RWPE1 (cell line): ENCODE measurements around the gene TSKU.

Experiments used
- CTCF ChIA-PET: fragments of 350-600 bp; sonication (Branson Sonifier 250); formaldehyde crosslinking; extraction: SDS; loops from one replicate; lab custom pipeline; 2021; lab: Yijun Ruan, JAX
- POLR2A ChIA-PET: fragments of 400-600 bp; formaldehyde crosslinking; extraction: SDS; loops from one replicate; lab custom pipeline; 2020; ENCODE audit warnings: antibody characterized with exemption; ENCODE audit not compliant: low non-redundant PET; lab: Yijun Ruan, JAX
- DNase-seq: peaks from one replicate; pipeline ENCODE4 v3.0.0; 2012; ENCODE audit warnings: low spot score
- H3K27ac ChIP-seq: fragments of 450-650 bp; 2 replicates; pipeline ENCODE4 v1.5.1; 2017
- TF ChIP-seq, protein P1 (sequence below): fragments of 450-650 bp; conservative IDR thresholded peaks from 2 replicates; pipeline ENCODE4 v1.5.1; 2017; ENCODE audit warnings: low read depth, mild to moderate bottlenecking

TSKU gene

DNA sequence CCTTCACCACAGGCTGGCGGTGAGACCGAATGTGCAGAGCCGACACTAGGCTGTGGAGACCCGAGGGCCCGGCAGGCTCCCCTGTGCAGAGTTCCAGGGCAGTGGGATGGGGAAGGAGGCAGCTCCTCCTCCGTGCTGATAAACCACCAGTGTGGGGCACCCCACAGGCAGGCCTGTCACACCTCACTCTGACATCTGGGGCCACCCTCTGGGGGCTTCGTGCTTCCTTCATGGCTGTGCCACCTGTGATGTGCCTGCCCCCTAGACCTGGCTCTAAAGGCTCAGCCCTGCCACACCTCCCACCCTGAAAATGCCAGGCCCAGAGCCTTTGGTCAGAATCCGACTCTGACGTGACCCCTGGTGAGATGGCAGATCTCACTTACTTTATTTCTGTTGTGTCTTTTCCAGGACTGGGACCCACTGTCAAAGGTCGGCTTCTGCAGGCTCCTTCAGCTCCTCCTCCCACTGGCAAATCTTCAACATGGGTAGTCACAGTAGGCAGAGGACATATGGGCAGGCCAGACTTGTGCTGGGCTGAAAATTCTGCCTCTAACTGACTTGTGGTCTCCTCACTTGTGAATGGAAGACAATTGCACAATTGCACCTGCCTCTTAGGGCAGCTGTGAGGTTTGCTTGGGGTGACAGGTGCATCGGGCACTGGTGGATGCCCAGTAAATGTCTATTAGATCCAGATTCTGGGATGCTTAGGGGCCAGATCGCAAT, 46.2 kb upstream of the TSKU start:
- TF ChIP-seq, protein P1, sequence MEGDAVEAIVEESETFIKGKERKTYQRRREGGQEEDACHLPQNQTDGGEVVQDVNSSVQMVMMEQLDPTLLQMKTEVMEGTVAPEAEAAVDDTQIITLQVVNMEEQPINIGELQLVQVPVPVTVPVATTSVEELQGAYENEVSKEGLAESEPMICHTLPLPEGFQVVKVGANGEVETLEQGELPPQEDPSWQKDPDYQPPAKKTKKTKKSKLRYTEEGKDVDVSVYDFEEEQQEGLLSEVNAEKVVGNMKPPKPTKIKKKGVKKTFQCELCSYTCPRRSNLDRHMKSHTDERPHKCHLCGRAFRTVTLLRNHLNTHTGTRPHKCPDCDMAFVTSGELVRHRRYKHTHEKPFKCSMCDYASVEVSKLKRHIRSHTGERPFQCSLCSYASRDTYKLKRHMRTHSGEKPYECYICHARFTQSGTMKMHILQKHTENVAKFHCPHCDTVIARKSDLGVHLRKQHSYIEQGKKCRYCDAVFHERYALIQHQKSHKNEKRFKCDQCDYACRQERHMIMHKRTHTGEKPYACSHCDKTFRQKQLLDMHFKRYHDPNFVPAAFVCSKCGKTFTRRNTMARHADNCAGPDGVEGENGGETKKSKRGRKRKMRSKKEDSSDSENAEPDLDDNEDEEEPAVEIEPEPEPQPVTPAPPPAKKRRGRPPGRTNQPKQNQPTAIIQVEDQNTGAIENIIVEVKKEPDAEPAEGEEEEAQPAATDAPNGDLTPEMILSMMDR: no peak
- no peak overlapping the region for H3K27ac ChIP-seq
- POLR2A ChIA-PET: no interaction called here
- CTCF ChIA-PET: interaction anchor here (0.6 kb wide), 1 partner anchor 181 kb away, joined by 4 read pairs; no protein-coding TSS in a partner anchor
- no peak for DNase-seq

DNA sequence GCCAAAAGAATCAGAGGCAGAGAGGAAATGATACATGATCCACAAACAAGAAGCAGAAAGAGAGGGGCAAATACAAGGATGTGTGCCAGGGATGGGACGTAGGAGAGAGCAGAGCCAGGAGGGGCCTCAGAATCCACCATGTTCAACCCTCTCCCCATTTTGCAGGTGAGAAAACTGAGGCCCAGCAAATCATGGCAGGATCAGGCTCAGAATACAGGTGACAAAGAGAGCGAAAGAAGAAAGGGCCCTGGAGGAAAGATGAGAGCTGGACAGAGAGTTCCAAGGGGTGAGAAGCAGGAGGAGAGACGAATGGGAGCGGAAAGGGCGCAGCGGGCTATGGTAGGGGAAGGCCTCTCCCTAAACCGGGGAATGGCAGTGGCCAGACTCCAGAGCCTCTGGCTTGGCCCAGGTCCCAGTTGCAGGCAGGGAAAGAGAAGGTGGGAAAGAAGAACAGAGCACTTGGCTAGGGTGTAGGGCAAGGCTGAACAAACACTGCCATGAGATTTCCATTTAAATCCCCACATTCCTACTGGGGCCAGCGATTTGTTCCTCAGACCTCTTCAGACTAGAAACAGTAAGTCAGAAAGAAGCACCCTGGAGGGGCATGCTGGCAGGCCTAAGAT, 44.4 kb upstream of the TSKU start:
- ChIA-PET POLR2A (no interaction called here), CTCF (interaction anchor here (0.6 kb wide), 1 partner anchor 1398 kb away, joined by 4 read pairs; no protein-coding TSS in a partner anchor)
- DNase-seq: no peak
- TF ChIP-seq, protein P1: no peak
- no peak overlapping the region for H3K27ac ChIP-seq

DNA sequence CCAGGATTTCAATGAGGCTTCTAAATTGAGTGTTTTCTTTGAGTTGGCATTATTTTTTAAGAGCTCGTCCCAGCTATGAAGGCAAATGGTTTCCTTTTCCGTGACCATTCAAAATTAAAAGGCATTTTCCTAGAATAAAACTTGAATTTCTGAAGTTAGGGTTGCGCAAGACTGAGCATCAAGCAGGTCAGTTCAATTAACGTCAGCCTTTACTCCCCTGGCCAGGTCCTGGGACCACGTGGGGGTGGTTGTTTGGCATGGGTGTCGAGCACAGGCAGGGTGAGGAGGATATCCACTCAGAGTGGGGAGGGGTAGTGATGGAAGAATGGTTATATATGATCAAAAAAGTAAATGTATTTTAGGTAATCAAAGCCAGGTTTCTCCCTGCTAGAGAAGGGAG, 43.4 kb upstream of the TSKU start:
- no peak overlapping the region for H3K27ac ChIP-seq
- POLR2A ChIA-PET: no interaction called here
- no peak for DNase-seq
- CTCF ChIA-PET: interaction anchor here (0.5 to 1.4 kb wide), 2 partner anchors 59 to 1034 kb away, joined by 3 read pairs; no protein-coding TSS in a partner anchor
- TF ChIP-seq, protein P1: no peak

DNA sequence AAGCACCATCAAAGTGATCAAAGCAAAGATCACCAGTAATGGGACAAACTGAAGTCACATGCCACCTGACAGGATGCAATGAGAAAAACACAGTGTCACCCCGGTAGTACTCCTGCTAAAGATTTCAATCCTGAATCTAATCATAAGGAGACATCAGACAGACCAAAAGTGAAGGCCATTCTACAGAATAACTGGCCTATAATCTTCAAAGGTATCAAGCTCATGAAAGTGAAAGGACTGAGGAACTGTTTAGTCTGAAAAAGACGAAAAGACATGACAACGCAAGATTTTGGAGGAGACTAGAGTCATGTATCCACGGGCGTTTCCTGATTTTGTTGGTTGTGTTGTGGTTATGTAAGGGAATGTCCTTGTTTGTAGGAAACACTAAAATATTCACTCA, 42.4 kb upstream of the TSKU start:
- TF ChIP-seq, protein P1: no peak
- CTCF ChIA-PET: interaction anchor here (1.4 kb wide), 1 partner anchor 58 kb away, joined by 3 read pairs; no protein-coding TSS in a partner anchor
- POLR2A ChIA-PET: no interaction called here
- DNase-seq: no peak
- no peak overlapping the region for H3K27ac ChIP-seq

DNA sequence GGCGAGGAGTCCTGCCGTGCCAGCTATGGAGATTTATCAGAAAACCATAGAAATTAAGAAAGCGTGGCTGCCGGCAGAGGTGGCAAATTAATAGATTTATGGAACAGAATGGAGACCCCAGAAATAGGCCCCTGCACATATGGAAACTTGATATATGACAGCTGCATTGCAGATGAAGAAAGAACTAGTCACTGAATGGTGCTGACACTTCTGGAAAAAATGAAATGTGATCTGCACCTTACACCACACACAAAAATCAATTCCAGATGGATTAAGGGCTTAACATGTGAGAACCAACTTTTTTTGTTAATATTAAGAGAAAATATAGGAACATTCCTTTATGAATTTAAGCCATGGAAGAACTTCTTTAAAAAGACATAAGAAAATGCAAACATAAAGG, 40.3 kb upstream of the TSKU start:
- no peak overlapping the region for H3K27ac ChIP-seq
- DNase-seq: no peak
- ChIA-PET POLR2A (no interaction called here), CTCF (interaction anchor here (0.6 to 1.8 kb wide), 4 partner anchors 21 to 177 kb away, joined by 3 to 5 read pairs (median 4); no protein-coding TSS in a partner anchor)
- TF ChIP-seq, protein P1: no peak

DNA sequence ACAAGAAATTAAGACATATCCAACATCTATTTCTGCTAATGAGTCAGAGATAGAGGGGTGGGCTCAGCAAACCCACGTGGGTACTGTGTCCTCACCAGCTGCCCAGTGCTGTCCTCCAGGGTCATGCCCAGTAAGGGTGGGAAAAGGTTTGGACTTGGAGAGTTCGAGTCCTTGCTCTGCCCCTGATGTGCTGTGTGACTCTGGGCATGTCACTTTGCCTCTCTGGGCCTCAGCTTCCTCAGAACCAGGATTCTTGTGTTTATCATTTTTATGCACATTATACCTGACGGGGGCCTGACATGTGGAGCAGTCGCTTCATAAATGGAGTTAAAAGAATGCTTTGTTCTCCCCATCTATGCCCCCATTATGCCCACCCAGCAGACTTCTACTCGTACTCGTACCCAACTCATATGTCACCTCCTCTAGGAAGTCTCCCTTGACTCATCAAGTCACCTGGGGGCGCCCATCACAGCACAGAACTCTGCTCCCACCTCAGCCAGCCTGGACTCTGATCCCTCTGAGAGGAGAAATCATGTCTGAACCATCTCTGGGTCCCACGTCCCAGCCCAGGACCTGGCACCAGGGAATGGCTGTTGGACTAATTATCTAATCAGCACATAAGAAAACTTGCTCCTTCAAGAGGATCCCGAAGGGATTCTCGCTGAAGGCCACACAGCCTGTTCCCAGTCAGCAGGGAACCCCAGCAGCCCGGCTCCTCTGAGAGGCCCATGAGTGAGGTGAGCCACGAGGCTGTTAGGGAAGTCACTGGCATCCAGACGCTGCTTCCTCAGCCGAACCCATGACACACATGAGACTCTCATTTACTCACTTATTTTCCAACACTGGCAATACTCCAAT, 38.7 kb upstream of the TSKU start:
- TF ChIP-seq, protein P1: no peak
- no peak for DNase-seq
- H3K27ac ChIP-seq: no peak overlapping the region
- ChIA-PET POLR2A (no interaction called here), CTCF (interaction anchor here (1.8 kb wide), 1 partner anchor 22 kb away, joined by 5 read pairs; no protein-coding TSS in a partner anchor)
